Parathyroid adenoma (tissue), 2 donors: ENCODE data around the gene PPIP5K2.

Experiments
- H2AFZ ChIP-seq: fragments of 300-600 bp; sonication (generic); one replicate; pipeline ENCODE4 v1.7.0; 2017; ENCODE audit warnings: antibody characterized with exemption, mild to moderate bottlenecking
- H3K27ac ChIP-seq: fragments of 300-600 bp; sonication (generic); one replicate; pipeline ENCODE4 v1.7.0; 2017
- H3K27me3 ChIP-seq: fragments of 300-600 bp; sonication (generic); one replicate; pipeline ENCODE4 v1.7.0; 2017; ENCODE audit warnings: low read length; ENCODE audit not compliant: control insufficient read depth, insufficient read depth
- H3K36me3 ChIP-seq: fragments of 300-600 bp; sonication (generic); one replicate; pipeline ENCODE4 v1.7.0; 2017; ENCODE audit warnings: low read length; ENCODE audit not compliant: control insufficient read depth, insufficient read depth
- H3K4me1 ChIP-seq: fragments of 300-600 bp; sonication (generic); one replicate; pipeline ENCODE4 v1.7.0; 2017; ENCODE audit warnings: control low read depth
- H3K4me2 ChIP-seq: fragments of 300-600 bp; sonication (generic); one replicate; pipeline ENCODE4 v1.7.0; 2017; ENCODE audit warnings: low read length
- H3K4me3 ChIP-seq: fragments of 300-600 bp; sonication (generic); one replicate; pipeline ENCODE4 v1.7.0; 2017; ENCODE audit warnings: low read depth, low read length
- H3K79me2 ChIP-seq: fragments of 300-600 bp; sonication (generic); one replicate; pipeline ENCODE4 v1.7.0; 2017; ENCODE audit warnings: control low read depth
- H3K9ac ChIP-seq: fragments of 300-600 bp; sonication (generic); one replicate; pipeline ENCODE4 v1.7.0; 2017; ENCODE audit warnings: mild to moderate bottlenecking
- H3K9me3 ChIP-seq: fragments of 300-600 bp; sonication (generic); one replicate; pipeline ENCODE4 v1.7.0; 2017; ENCODE audit warnings: low read length; ENCODE audit not compliant: control insufficient read depth
- TF ChIP-seq, protein P1 (sequence below): fragments of 300-600 bp; sonication (generic); IDR thresholded peaks from one replicate; pipeline ENCODE4 v1.7.0; 2017; ENCODE audit warnings: antibody characterized with exemption, mild to moderate bottlenecking
- donor health status: primary hyperparathyroidism.

The PPIP5K2 gene

DNA sequence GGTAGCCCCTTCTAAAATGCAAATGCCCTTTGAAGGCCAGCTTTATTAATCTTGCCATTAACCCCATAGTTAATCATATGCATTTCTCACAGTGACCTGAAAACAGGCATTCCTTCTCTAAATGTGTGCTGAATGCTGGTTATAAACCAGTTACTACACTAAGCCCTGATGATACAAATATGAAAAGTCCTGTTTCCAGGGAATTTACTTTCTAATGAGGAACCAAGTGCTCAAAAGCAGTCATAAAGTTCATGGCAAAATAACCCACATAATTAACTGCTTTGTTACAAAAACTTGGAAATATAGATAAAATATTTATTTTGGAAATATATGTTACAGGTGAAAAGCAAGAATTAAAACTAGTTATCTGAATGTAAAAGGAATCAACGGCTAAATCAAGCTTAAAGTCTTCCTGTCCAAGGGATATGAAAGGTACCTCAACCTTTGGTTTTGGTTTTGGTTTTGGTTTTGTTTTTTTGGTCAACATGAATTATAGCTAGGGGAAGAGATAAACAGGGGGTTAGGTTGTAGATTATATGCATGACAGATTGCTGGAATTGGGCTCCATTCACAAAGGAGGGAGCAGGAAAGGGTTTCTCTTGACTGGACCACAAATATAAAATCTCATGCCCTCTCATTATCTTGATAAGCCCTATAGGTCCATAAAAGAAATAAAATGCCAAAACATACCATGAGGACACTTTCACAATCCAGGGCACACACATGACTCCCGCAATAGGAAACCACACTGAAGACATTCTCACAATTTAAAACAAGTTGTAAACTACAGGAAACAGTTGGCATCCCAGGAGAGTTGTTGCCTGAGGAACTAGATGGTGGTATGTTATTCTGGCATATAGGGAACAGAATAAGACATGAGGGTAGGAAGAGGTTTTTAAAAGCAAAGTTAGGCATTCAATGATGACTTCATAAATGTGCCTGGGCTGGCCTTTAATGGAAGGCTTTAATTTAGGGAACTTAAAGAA lies 91.8 kb downstream of the PPIP5K2 start:
- Histone ChIP-seq H3K79me2 (no peaks in the 10 kb centered on the region), H3K27me3 (no peaks in the 10 kb centered on the region), H3K4me3 (no peak overlapping the region), H3K4me2 (no peak overlapping the region), H3K9me3 (no peaks in the 10 kb centered on the region), H2AFZ (no peak overlapping the region), H3K9ac (no peak overlapping the region), H3K36me3 (no peaks in the 10 kb centered on the region), H3K4me1 (peaks cover 5% of the 10 kb centered on the region), H3K27ac (no peak overlapping the region)
- TF ChIP-seq, protein P1, sequence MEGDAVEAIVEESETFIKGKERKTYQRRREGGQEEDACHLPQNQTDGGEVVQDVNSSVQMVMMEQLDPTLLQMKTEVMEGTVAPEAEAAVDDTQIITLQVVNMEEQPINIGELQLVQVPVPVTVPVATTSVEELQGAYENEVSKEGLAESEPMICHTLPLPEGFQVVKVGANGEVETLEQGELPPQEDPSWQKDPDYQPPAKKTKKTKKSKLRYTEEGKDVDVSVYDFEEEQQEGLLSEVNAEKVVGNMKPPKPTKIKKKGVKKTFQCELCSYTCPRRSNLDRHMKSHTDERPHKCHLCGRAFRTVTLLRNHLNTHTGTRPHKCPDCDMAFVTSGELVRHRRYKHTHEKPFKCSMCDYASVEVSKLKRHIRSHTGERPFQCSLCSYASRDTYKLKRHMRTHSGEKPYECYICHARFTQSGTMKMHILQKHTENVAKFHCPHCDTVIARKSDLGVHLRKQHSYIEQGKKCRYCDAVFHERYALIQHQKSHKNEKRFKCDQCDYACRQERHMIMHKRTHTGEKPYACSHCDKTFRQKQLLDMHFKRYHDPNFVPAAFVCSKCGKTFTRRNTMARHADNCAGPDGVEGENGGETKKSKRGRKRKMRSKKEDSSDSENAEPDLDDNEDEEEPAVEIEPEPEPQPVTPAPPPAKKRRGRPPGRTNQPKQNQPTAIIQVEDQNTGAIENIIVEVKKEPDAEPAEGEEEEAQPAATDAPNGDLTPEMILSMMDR = no peak

GRCh38 chr5:103216137-103216536 lies 96.0 kb downstream of the PPIP5K2 start:
- Histone ChIP-seq H2AFZ (peak overlapping the region; percentile 54), H3K27ac (no peak overlapping the region), H3K9me3 (no peaks in the 10 kb centered on the region), H3K9ac (no peak overlapping the region), H3K27me3 (no peaks in the 10 kb centered on the region), H3K36me3 (no peaks in the 10 kb centered on the region), H3K4me2 (no peak overlapping the region), H3K79me2 (no peaks in the 10 kb centered on the region), H3K4me3 (no peak overlapping the region), H3K4me1 (no peaks in the 10 kb centered on the region)
- TF ChIP-seq, protein P1 = no peak

DNA sequence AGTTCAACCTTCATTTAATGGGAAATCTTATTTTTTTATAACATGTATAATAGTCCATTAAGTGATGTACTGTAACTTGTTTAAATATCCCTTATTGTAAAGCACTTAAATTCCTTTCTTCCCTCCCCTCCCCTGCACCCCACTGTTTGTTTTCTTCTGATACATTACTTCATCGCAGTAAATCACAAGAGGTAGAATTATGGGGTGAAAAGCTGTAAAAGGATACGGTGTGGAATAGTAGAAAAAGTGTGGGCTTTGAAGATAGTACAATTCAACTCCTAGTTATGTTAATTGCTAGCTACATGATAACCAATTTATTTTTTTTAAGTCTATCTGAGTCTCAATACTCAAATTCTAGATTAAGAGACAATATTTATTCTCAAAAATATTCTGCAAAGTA lies 96.6 kb downstream of the PPIP5K2 start:
- Histone ChIP-seq H3K4me2 (no peak overlapping the region), H3K27ac (no peak overlapping the region), H3K9ac (no peak overlapping the region), H3K9me3 (no peaks in the 10 kb centered on the region), H2AFZ (no peak overlapping the region), H3K36me3 (no peaks in the 10 kb centered on the region), H3K4me3 (no peak overlapping the region), H3K79me2 (no peaks in the 10 kb centered on the region), H3K27me3 (no peaks in the 10 kb centered on the region), H3K4me1 (no peaks in the 10 kb centered on the region)
- TF ChIP-seq, protein P1 = no peak

GRCh38 chr5:103217101-103217500 lies 97.0 kb downstream of the PPIP5K2 start:
- Histone ChIP-seq H2AFZ (no peak overlapping the region), H3K27me3 (no peaks in the 10 kb centered on the region), H3K4me3 (no peak overlapping the region), H3K79me2 (no peaks in the 10 kb centered on the region), H3K4me2 (no peak overlapping the region), H3K9ac (no peak overlapping the region), H3K27ac (no peak overlapping the region), H3K4me1 (no peaks in the 10 kb centered on the region), H3K9me3 (no peaks in the 10 kb centered on the region), H3K36me3 (no peaks in the 10 kb centered on the region)
- TF ChIP-seq, protein P1 = no peak
